ENCODE results near the gene DEXI.
"Not testable (repeated sequence)": the region's sequence is repeated elsewhere in the genome, so short reads cannot be mapped to it uniquely, and the experiment has no call there.

DEXI gene

DNA sequence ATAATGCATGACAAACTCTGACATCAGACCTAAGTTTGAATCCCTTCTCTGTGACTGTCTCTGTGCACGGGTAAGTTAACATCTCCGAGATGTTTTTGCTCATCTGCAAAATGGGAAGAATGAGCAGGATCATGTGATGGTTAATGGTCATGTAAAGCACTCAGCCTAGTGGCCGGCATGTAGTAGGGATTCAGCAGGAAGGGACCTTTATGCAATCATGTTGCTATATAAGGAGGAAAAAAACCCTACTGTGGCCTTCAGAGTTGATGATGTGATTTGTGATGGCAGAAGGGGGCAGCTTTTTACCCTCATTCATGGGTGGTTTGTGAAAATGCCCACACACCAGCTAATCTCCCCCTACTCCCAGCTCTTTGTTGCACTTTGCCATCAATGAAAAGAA, 26.2 kb upstream of the DEXI start:
- intact Hi-C loops (cut with DNase I; ENCODE audit: low total_unique reads), result loop anchor here (10.0 kb wide), 1 partner anchor 426 kb away; no protein-coding TSS in a partner anchor
- Histone ChIP-seq H3K4me1 (peaks cover 0 to 31% (median 16%) of the 10 kb centered on the region in 4 donors), H3K27me3 (no peaks in the 10 kb centered on the region), H3K27ac (no peak overlapping the region), H3K4me3 (no peak overlapping the region), H3K36me3 (peaks cover under 1 to 18% (median 3%) of the 10 kb centered on the region in 3 donors), H3K9me3 (no peaks in the 10 kb centered on the region)
- TF ChIP-seq, protein P1, sequence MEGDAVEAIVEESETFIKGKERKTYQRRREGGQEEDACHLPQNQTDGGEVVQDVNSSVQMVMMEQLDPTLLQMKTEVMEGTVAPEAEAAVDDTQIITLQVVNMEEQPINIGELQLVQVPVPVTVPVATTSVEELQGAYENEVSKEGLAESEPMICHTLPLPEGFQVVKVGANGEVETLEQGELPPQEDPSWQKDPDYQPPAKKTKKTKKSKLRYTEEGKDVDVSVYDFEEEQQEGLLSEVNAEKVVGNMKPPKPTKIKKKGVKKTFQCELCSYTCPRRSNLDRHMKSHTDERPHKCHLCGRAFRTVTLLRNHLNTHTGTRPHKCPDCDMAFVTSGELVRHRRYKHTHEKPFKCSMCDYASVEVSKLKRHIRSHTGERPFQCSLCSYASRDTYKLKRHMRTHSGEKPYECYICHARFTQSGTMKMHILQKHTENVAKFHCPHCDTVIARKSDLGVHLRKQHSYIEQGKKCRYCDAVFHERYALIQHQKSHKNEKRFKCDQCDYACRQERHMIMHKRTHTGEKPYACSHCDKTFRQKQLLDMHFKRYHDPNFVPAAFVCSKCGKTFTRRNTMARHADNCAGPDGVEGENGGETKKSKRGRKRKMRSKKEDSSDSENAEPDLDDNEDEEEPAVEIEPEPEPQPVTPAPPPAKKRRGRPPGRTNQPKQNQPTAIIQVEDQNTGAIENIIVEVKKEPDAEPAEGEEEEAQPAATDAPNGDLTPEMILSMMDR (IDR thresholded peaks at IDR 0.05), result no peak
- no peak for DNase-seq

DNA sequence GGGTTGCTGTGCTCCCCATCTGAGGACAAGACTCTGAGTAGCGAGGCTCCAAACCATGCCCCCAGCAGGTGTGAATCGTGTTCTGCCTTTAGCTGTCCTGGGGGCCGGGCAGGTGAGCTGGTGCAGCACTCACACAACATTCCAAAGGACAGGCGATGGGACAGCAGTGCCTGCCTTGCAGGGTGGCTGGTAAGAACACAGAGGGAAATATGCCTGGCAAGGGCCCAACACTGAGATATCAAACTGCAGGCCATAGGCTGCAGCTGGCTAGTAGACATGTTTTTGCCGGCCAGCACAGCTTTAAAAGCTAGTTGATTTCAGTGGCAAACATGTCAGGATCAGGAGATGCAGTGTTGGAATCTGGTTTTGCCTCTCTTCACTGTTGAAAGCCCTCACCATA, 25.7 kb upstream of the DEXI start:
- peaks cover 6 to 23% (median 8%) of the 10 kb centered on the region in 3 donors for H3K36me3 ChIP-seq
- no peak overlapping the region for H3K4me3 ChIP-seq
- DNase-seq, result no peak
- TF ChIP-seq, protein P1 (IDR thresholded peaks at IDR 0.05), result no peak
- peaks cover 0 to 28% (median 16%) of the 10 kb centered on the region in 4 donors for H3K4me1 ChIP-seq
- intact Hi-C loops (cut with DNase I; ENCODE audit: low total_unique reads), result loop anchor here (10.0 kb wide), 1 partner anchor 427 kb away; no protein-coding TSS in a partner anchor
- no peaks in the 10 kb centered on the region for H3K9me3 ChIP-seq
- no peak overlapping the region for H3K27ac ChIP-seq
- H3K27me3 ChIP-seq, result no peaks in the 10 kb centered on the region

DNA sequence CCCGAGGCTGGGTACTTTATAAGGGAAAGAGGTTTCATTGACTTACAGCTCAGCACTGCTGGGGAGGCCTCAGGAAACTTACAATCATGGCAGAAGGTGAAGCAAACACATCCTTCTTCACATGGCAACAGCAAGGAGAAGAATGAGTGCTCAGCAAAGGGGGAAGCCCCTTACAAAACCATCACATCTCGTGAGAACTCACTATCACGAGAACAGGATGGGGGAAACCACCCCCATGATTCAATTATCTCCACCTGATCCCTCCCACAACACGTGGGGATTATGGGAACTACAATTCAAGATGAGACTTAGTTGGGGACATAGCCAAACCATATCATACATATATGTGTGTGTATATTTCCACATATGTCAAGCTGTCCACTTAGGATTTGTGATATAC, 24.3 kb upstream of the DEXI start:
- not testable (repeated sequence) for DNase-seq, H3K9me3 ChIP-seq, H3K4me3 ChIP-seq, H3K27me3 ChIP-seq, H3K27ac ChIP-seq
- intact Hi-C loops (cut with DNase I; ENCODE audit: low total_unique reads), result loop anchor here (10.0 kb wide), 1 partner anchor 428 kb away; no protein-coding TSS in a partner anchor
- H3K4me1 ChIP-seq, result peaks cover 0 to 19% (median 5%) of the 10 kb centered on the region in 4 donors
- H3K36me3 ChIP-seq, result peaks cover 11 to 33% (median 14%) of the 10 kb centered on the region in 3 donors

DNA sequence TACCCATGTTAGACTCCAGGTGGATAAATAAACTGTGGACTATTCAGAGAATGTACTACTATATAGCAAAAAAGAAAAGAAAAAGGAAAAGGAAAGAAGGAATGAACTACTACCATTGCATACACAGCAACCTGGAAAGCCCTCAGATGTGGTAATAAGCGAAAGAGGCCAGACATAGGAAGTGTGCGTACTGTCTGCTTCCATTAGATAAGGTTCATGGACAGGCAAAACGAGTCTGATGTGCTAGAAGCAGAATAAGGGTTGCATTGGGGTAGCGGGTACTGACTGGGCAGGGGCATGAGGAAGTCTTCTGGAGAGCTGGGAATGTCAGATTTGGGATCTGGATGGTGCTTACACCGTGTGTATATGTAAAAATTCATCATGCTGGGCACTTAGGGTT, 23.9 kb upstream of the DEXI start:
- TF ChIP-seq, protein P1 (IDR thresholded peaks at IDR 0.05), result no peak
- Histone ChIP-seq H3K27me3 (no peaks in the 10 kb centered on the region), H3K9me3 (no peaks in the 10 kb centered on the region), H3K27ac (no peak overlapping the region), H3K36me3 (peaks cover 11 to 33% (median 14%) of the 10 kb centered on the region in 3 donors), H3K4me3 (no peak overlapping the region), H3K4me1 (peaks cover 0 to 20% (median 7%) of the 10 kb centered on the region in 4 donors)
- DNase-seq, result no peak
- intact Hi-C loops (cut with DNase I; ENCODE audit: low total_unique reads), result loop anchor here (10.0 kb wide), 1 partner anchor 429 kb away; no protein-coding TSS in a partner anchor

DNA sequence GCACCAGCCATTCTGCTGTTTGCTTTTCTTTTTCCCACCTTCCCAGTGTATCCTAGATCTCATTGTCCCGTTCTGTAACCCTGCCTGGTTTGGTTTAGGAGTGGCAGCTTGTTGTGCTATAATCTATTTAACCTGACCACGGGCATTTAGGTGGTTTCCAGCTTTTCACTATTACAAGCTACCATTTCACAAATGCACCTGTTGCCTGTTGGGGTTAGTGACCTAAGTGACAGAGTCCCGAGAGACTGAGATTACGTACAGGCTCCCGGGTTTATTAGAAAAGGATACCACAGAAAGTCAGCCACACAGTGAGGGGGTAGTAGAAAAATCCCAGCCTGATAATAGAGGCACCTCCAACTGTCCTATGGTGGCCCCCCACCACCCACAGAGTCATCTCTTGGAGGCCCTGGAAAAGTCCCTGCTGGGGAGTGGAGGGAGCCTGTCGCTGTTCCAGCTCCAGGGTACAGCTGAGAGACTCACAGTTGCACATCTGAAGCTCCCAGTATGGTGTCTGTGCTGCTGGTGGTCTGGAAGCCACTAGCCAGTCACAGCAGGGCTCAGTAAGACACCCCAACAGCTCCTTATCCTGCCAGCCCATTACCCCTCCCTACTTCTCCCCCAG, 23.3 kb upstream of the DEXI start:
- Histone ChIP-seq H3K4me3 (no peak overlapping the region), H3K9me3 (no peaks in the 10 kb centered on the region), H3K27me3 (no peaks in the 10 kb centered on the region), H3K4me1 (peaks cover 0 to 22% (median 11%) of the 10 kb centered on the region in 4 donors), H3K36me3 (peaks cover 11 to 33% (median 14%) of the 10 kb centered on the region in 3 donors), H3K27ac (no peak overlapping the region)
- TF ChIP-seq, protein P1 (IDR thresholded peaks at IDR 0.05), result no peak
- intact Hi-C loops (cut with DNase I; ENCODE audit: low total_unique reads), result loop anchor here (10.0 kb wide), 1 partner anchor 429 kb away; no protein-coding TSS in a partner anchor
- DNase-seq, result no peak

DNA sequence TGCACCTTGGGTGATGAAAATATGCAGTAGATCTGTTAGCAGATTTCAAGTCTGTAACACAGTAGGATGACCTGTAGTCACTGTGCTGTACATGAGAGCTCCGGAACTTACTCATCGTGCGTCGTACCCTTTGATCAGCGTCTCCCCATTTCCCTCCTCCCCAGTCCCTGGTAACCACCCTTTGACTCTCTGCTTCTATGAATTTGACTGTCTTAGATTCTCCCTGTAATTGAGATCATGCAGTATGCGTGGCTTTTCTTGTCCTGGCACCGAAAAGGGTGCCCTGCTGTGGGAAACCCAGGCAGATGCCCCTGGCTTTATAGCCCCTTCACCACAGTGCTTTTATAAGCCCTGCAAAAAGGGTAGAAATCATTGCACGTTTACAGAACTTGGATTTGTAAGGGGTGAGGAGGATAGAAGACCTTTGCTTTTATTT, 22.6 kb upstream of the DEXI start:
- Histone ChIP-seq H3K4me1 (peaks cover 0 to 23% (median 12%) of the 10 kb centered on the region in 4 donors), H3K9me3 (no peaks in the 10 kb centered on the region), H3K27ac (no peak overlapping the region), H3K36me3 (peaks cover 11 to 33% (median 14%) of the 10 kb centered on the region in 3 donors), H3K27me3 (no peaks in the 10 kb centered on the region), H3K4me3 (no peak overlapping the region)
- intact Hi-C loops (cut with DNase I; ENCODE audit: low total_unique reads), result loop anchor here (10.0 kb wide), 1 partner anchor 430 kb away; no protein-coding TSS in a partner anchor
- TF ChIP-seq, protein P1 (IDR thresholded peaks at IDR 0.05), result no peak
- no peak for DNase-seq
